Stimulated activated CD4-positive, alpha-beta T cell treated with anti-CD3 and anti-CD28 coated beads, Interleukin-4, amount 100 ng/mL, for 24 hours (primary cell): Measurements from ENCODE around the gene BICDL1.

ENCODE experiments used
- DNase-seq: peaks from one replicate; pipeline ENCODE4 v3.0.0-alpha.2; 2020

Gene BICDL1

GRCh38 chr12:120103044-120103338 lies 114.0 kb downstream of the BICDL1 start:
- DNase-seq = no peak

GRCh38 chr12:120103371-120103770 lies 114.3 kb downstream of the BICDL1 start:
- no peak for DNase-seq

GRCh38 chr12:120106151-120106550 lies 117.1 kb downstream of the BICDL1 start:
- no peak for DNase-seq

- DNase-seq = no peak
Observed at GRCh38 chr12:120109570-120110267, 120.7 kb downstream of the BICDL1 start.

- DNase-seq = peak; percentile 44
Observed at GRCh38 chr12:120110550-120111501, 121.8 kb downstream of the BICDL1 start.

GRCh38 chr12:120115066-120115465 lies 126.0 kb downstream of the BICDL1 start:
- no peak for DNase-seq

GRCh38 chr12:120115692-120116440 lies 126.8 kb downstream of the BICDL1 start:
- DNase-seq = peak; percentile 36

GRCh38 chr12:120116441-120116791 lies 127.4 kb downstream of the BICDL1 start, which contains the start of gene RAB35:
Gene RAB35, minus strand, starts transcription at chr12:120116753. Its CDS starts 103 bp downstream, at chr12:120116650.
- DNase-seq = no peak

GRCh38 chr12:120116792-120117651 lies 128.0 kb downstream of the BICDL1 start:
- DNase-seq = peak; percentile 96

- DNase-seq = no peak
Observed at GRCh38 chr12:120117961-120118320, 128.9 kb downstream of the BICDL1 start.

GRCh38 chr12:120118321-120119061 lies 129.5 kb downstream of the BICDL1 start:
- DNase-seq = no peak

GRCh38 chr12:120119271-120119973 lies 130.4 kb downstream of the BICDL1 start:
- DNase-seq = peak; percentile 71

GRCh38 chr12:120121343-120121742 lies 132.3 kb downstream of the BICDL1 start:
- no peak for DNase-seq

GRCh38 chr12:120121766-120122293 lies 132.8 kb downstream of the BICDL1 start:
- DNase-seq = peak; percentile 22

GRCh38 chr12:120125029-120125428 lies 136.0 kb downstream of the BICDL1 start:
- DNase-seq = no peak

- peak; percentile 31 for DNase-seq
Observed at GRCh38 chr12:120125792-120126634, 137.0 kb downstream of the BICDL1 start.

GRCh38 chr12:120126635-120127005 lies 137.6 kb downstream of the BICDL1 start:
- no peak for DNase-seq

- no peak for DNase-seq
Observed at GRCh38 chr12:120130011-120130410, 141.0 kb downstream of the BICDL1 start.

- DNase-seq = no peak
Observed at GRCh38 chr12:120131116-120131515, 142.1 kb downstream of the BICDL1 start.
